IMR-90 (cell line): ENCODE data around the gene GBF1.

Experiments used
- MAFK ChIP-seq: IDR thresholded peaks from 2 replicates; pipeline ENCODE4 v1.6.1; 2012; ENCODE audit warnings: low read depth, low read length, improper control_type of control experiment
- MAZ ChIP-seq: IDR thresholded peaks from 2 replicates; pipeline ENCODE4 v1.6.1; 2012; ENCODE audit warnings: low read depth, mild to moderate bottlenecking, low read length, improper control_type of control experiment, moderate library complexity, borderline replicate concordance
- MXI1 ChIP-seq: IDR thresholded peaks from 2 replicates; pipeline ENCODE4 v1.6.1; 2012; ENCODE audit warnings: low read depth, mild to moderate bottlenecking, low read length, moderate library complexity, borderline replicate concordance
- POLR2A ChIP-seq: IDR thresholded peaks from 2 replicates; pipeline ENCODE4 v1.6.1; 2012; ENCODE audit warnings: mild to moderate bottlenecking, low read depth, low read length
- SMC3 ChIP-seq: fragments of 150-350 bp; IDR thresholded peaks from 2 replicates; pipeline ENCODE4 v1.6.1; 2016; ENCODE audit warnings: low read depth, mild to moderate bottlenecking, antibody characterized with exemption, low read length, moderate library complexity
- TF ChIP-seq, protein P1 (sequence below): conservative IDR thresholded peaks from 2 replicates; pipeline ENCODE4 v1.5.1; 2012; ENCODE audit warnings: mild to moderate bottlenecking, low read depth, low read length, improper control_type of control experiment
- TF ChIP-seq, protein P2 (sequence below): fragments of 150-350 bp; IDR thresholded peaks from 2 replicates; pipeline ENCODE4 v1.6.1; 2016; ENCODE audit warnings: low read depth, mild to moderate bottlenecking, low read length, moderate library complexity, borderline replicate concordance

- TF ChIP-seq, protein P1, sequence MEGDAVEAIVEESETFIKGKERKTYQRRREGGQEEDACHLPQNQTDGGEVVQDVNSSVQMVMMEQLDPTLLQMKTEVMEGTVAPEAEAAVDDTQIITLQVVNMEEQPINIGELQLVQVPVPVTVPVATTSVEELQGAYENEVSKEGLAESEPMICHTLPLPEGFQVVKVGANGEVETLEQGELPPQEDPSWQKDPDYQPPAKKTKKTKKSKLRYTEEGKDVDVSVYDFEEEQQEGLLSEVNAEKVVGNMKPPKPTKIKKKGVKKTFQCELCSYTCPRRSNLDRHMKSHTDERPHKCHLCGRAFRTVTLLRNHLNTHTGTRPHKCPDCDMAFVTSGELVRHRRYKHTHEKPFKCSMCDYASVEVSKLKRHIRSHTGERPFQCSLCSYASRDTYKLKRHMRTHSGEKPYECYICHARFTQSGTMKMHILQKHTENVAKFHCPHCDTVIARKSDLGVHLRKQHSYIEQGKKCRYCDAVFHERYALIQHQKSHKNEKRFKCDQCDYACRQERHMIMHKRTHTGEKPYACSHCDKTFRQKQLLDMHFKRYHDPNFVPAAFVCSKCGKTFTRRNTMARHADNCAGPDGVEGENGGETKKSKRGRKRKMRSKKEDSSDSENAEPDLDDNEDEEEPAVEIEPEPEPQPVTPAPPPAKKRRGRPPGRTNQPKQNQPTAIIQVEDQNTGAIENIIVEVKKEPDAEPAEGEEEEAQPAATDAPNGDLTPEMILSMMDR: no peak
- no peak for TF ChIP-seq MXI1
- no peak for TF ChIP-seq MAZ
- no peak for TF ChIP-seq SMC3
- TF ChIP-seq, protein P2, sequence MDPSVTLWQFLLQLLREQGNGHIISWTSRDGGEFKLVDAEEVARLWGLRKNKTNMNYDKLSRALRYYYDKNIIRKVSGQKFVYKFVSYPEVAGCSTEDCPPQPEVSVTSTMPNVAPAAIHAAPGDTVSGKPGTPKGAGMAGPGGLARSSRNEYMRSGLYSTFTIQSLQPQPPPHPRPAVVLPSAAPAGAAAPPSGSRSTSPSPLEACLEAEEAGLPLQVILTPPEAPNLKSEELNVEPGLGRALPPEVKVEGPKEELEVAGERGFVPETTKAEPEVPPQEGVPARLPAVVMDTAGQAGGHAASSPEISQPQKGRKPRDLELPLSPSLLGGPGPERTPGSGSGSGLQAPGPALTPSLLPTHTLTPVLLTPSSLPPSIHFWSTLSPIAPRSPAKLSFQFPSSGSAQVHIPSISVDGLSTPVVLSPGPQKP: no peak
- TF ChIP-seq POLR2A: no peak
- TF ChIP-seq MAFK: no peak
Observed at GRCh38 chr10:102261842-102262241, 16.5 kb downstream of the GBF1 start.
